GM12874 (cell line): ENCODE measurements around the gene CISH.

Source experiments
- TF ChIP-seq, protein P1 (sequence below): IDR thresholded peaks from 2 replicates; pipeline ENCODE4 v1.5.1; 2011; ENCODE audit warnings: low read depth, mild to moderate bottlenecking, control low read depth, low read length, moderate library complexity; ENCODE audit not compliant: insufficient read depth

CISH gene

GRCh38 chr3:50625231-50626182, 13.9 kb upstream of the CISH start:
- TF ChIP-seq, protein P1, sequence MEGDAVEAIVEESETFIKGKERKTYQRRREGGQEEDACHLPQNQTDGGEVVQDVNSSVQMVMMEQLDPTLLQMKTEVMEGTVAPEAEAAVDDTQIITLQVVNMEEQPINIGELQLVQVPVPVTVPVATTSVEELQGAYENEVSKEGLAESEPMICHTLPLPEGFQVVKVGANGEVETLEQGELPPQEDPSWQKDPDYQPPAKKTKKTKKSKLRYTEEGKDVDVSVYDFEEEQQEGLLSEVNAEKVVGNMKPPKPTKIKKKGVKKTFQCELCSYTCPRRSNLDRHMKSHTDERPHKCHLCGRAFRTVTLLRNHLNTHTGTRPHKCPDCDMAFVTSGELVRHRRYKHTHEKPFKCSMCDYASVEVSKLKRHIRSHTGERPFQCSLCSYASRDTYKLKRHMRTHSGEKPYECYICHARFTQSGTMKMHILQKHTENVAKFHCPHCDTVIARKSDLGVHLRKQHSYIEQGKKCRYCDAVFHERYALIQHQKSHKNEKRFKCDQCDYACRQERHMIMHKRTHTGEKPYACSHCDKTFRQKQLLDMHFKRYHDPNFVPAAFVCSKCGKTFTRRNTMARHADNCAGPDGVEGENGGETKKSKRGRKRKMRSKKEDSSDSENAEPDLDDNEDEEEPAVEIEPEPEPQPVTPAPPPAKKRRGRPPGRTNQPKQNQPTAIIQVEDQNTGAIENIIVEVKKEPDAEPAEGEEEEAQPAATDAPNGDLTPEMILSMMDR = no peak

- TF ChIP-seq, protein P1 = no peak
These were observed 13.1 kb upstream of the CISH start for GRCh38 chr3:50624634-50625033.

- TF ChIP-seq, protein P1 = no peak
These were observed 12.4 kb upstream of the CISH start for GRCh38 chr3:50623840-50624474.

GRCh38 chr3:50622881-50623280, 11.3 kb upstream of the CISH start:
- TF ChIP-seq, protein P1 = no peak

GRCh38 chr3:50620820-50621219, 9.2 kb upstream of the CISH start:
- TF ChIP-seq, protein P1 = no peak

GRCh38 chr3:50620420-50620819, 8.8 kb upstream of the CISH start:
- TF ChIP-seq, protein P1 = no peak

GRCh38 chr3:50617911-50618481, 6.4 kb upstream of the CISH start:
- TF ChIP-seq, protein P1 = no peak
